Sigmoid colon (tissue), 4 donors: ENCODE measurements around the gene LRP11.

Source experiments
- EP300 ChIP-seq, 4 donors: sonication (generic); formaldehyde crosslinking; IDR thresholded peaks; one replicate each; pipeline ENCODE4 v1.6.1; 2017; ENCODE audit warnings: antibody characterized with exemption in 4 of 4
- POLR2A ChIP-seq, 2 donors: fragments of 450-650 bp; IDR thresholded peaks; one replicate each; pipeline ENCODE4 v1.6.1; 2016; ENCODE audit warnings: antibody characterized with exemption in 2 of 2, mild to moderate bottlenecking in 2 of 2, moderate library complexity in 2 of 2
- TF ChIP-seq, protein P1 (sequence below), 4 experiments: fragments of 450-650 bp in 3 of 4; fragments of 200-600 bp in 1 of 4; IDR thresholded peaks; one replicate each; pipeline ENCODE4 v1.5.1; 2016 to 2019; ENCODE audit warnings: antibody characterized with exemption in 4 of 4, mild to moderate bottlenecking in 3 of 4, moderate library complexity in 2 of 4

DNA sequence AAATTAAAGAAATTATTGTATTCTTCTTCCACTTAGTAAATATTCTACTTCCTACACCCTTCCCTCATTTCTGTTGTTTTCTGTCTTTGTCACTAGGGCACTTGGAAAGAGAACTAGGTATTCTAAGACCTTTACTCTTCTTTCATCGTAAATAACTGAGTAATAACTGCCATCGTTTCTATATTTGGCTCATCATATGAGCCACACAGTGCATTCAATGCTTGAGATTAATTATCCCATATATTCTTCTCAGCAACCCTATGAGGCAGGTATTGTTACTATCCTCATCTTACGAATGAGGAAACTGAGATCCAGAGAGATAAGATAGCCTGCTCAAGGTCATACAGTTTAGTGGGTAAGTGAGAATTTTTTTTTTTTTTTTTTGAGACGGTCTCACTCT is 38.9 kb downstream of the LRP11 start:
- TF ChIP-seq POLR2A (IDR thresholded peaks at IDR 0.05), result no peak
- TF ChIP-seq, protein P1, sequence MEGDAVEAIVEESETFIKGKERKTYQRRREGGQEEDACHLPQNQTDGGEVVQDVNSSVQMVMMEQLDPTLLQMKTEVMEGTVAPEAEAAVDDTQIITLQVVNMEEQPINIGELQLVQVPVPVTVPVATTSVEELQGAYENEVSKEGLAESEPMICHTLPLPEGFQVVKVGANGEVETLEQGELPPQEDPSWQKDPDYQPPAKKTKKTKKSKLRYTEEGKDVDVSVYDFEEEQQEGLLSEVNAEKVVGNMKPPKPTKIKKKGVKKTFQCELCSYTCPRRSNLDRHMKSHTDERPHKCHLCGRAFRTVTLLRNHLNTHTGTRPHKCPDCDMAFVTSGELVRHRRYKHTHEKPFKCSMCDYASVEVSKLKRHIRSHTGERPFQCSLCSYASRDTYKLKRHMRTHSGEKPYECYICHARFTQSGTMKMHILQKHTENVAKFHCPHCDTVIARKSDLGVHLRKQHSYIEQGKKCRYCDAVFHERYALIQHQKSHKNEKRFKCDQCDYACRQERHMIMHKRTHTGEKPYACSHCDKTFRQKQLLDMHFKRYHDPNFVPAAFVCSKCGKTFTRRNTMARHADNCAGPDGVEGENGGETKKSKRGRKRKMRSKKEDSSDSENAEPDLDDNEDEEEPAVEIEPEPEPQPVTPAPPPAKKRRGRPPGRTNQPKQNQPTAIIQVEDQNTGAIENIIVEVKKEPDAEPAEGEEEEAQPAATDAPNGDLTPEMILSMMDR (IDR thresholded peaks at IDR 0.05), result no peak
- TF ChIP-seq EP300 (IDR thresholded peaks at IDR 0.05), result no peak
